SK-N-SH (cell line): Measurements from ENCODE around the gene MAP7. TPM values are rescaled to one million over a fixed set of nuclear protein-coding genes. Genes with fewer than 3 reads are reported as not detected.

ENCODE experiments used
- CTCF ChIA-PET: fragments of 300-600, 350-600 bp; formaldehyde crosslinking; extraction: SDS; loops from one replicate; lab custom pipeline; 2021; lab: Yijun Ruan, JAX
- POLR2A ChIA-PET: fragments of 350-600 bp; sonication (Branson Sonifier 250); formaldehyde crosslinking; extraction: SDS; loops from one replicate; lab custom pipeline; 2020; ENCODE audit warnings: antibody characterized with exemption, inconsistent platforms; lab: Yijun Ruan, JAX
- DNase-seq: peaks from one replicate; pipeline ENCODE4 v3.0.0; 2012
- H2AFZ ChIP-seq: fragments of 200-600 bp; sonication (generic); 2 replicates; pipeline ENCODE4 v1.8.1; 2016; ENCODE audit warnings: antibody characterized with exemption, mild to moderate bottlenecking, low read depth
- H3F3A ChIP-seq: fragments of 200-600 bp; sonication (generic); replicated peaks from 2 replicates; pipeline ENCODE3; 2016; ENCODE audit warnings: antibody characterized with exemption, mild to moderate bottlenecking; ENCODE audit not compliant: insufficient read depth
- H3K27ac ChIP-seq, 2 experiments: fragments of 200-500 bp in 1 of 2; fragments of 200-600 bp in 1 of 2; sonication (Bioruptor generic) in 1 of 2; sonication (generic), shearing (Covaris generic) in 1 of 2; 2 replicates each; pipeline versions ENCODE4 v1.5.1 to v1.6.1; 2014 to 2016; ENCODE audit warnings: low read depth in 2 of 2, inconsistent platforms in 1 of 2, low read length in 1 of 2, mild to moderate bottlenecking in 1 of 2, mixed read lengths in 1 of 2
- H3K27me3 ChIP-seq: fragments of 200-600 bp; sonication (generic), shearing (Covaris generic); 2 replicates; pipeline ENCODE4 v1.6.1; 2016; ENCODE audit warnings: mixed run types; ENCODE audit not compliant: insufficient read depth
- H3K36me3 ChIP-seq, 2 experiments: fragments of 200-500 bp in 1 of 2; fragments of 200-600 bp in 1 of 2; sonication (Bioruptor generic) in 1 of 2; sonication (generic) in 1 of 2; replicated peaks in 1 of 2; 2 replicates each; pipeline versions ENCODE3 to v1.5.1; 2014 to 2016; ENCODE audit warnings: low read length in 1 of 2, mild to moderate bottlenecking in 1 of 2; ENCODE audit not compliant: insufficient read depth in 2 of 2, control insufficient read depth in 1 of 2
- H3K4me1 ChIP-seq, 2 experiments: fragments of 200-500 bp in 1 of 2; fragments of 200-600 bp in 1 of 2; sonication (Bioruptor generic) in 1 of 2; sonication (generic), shearing (Covaris generic) in 1 of 2; 2 replicates each; pipeline versions ENCODE4 v1.5.1 to v1.6.1; 2014 to 2016; ENCODE audit warnings: low read depth in 1 of 2, low read length in 1 of 2, mixed run types in 1 of 2; ENCODE audit not compliant: insufficient read depth in 2 of 2, control insufficient read depth in 1 of 2
- H3K4me2 ChIP-seq: fragments of 200-600 bp; sonication (generic), shearing (Covaris generic); 2 replicates; pipeline ENCODE4 v1.6.1; 2017; ENCODE audit warnings: mixed run types
- H3K4me3 ChIP-seq, 2 experiments: fragments of 200-500 bp in 1 of 2; fragments of 200-600 bp in 1 of 2; sonication (Bioruptor generic) in 1 of 2; sonication (generic), shearing (Covaris generic) in 1 of 2; 2 replicates each; pipeline versions ENCODE4 v1.5.1 to v1.8.1; 2014 to 2016; ENCODE audit warnings: low read depth in 2 of 2, inconsistent platforms in 1 of 2, low read length in 1 of 2, mild to moderate bottlenecking in 1 of 2, mixed read lengths in 1 of 2, moderate library complexity in 1 of 2
- H3K79me2 ChIP-seq: fragments of 200-600 bp; sonication (generic); 2 replicates; pipeline ENCODE4 v1.8.1; 2017; ENCODE audit warnings: mild to moderate bottlenecking; ENCODE audit not compliant: insufficient read depth
- H3K9ac ChIP-seq: fragments of 200-600 bp; sonication (generic); 2 replicates; pipeline ENCODE4 v1.6.1; 2017; ENCODE audit warnings: mixed run types
- H3K9me2 ChIP-seq: fragments of 200-600 bp; sonication (generic); 2 replicates; pipeline ENCODE4 v1.6.1; 2017; ENCODE audit warnings: mixed run types
- H3K9me3 ChIP-seq: fragments of 200-600 bp; sonication (generic); 2 replicates; pipeline ENCODE4 v1.6.1; 2017; ENCODE audit warnings: mixed run types, mild to moderate bottlenecking, moderate library complexity
- H4K20me1 ChIP-seq: fragments of 200-600 bp; sonication (generic); 2 replicates; pipeline ENCODE4 v1.6.1; 2017; ENCODE audit warnings: mild to moderate bottlenecking, mixed run types; ENCODE audit not compliant: insufficient read depth
- ELF1 ChIP-seq: IDR thresholded peaks from 2 replicates; pipeline ENCODE4 v1.4.0; 2012
- EP300 ChIP-seq, 2 experiments: IDR thresholded peaks; 2 replicates each; pipeline versions ENCODE4 v1.4.0 to v1.6.1; 2012; ENCODE audit warnings: borderline replicate concordance in 1 of 2, low read depth in 1 of 2, low read length in 1 of 2
- EZH2phosphoT487 ChIP-seq: fragments of 200-600 bp; sonication (generic); IDR thresholded peaks from 2 replicates; pipeline ENCODE4 v1.6.1; 2017; ENCODE audit warnings: low read depth, mixed run types, mild to moderate bottlenecking, antibody characterized with exemption, moderate library complexity, borderline replicate concordance
- FOSL2 ChIP-seq: IDR thresholded peaks from 2 replicates; pipeline ENCODE4 v1.4.0; 2012; ENCODE audit warnings: low read depth, mild to moderate bottlenecking, moderate library complexity, borderline replicate concordance
- FOXJ3 ChIP-seq: sonication (generic); formaldehyde crosslinking; IDR thresholded peaks from 2 replicates; pipeline ENCODE4 v1.5.1; 2020; ENCODE audit warnings: mild to moderate bottlenecking, missing genetic modification reagents
- GABPA ChIP-seq: IDR thresholded peaks from 2 replicates; pipeline ENCODE4 v1.4.0; 2012; ENCODE audit warnings: low read depth, mild to moderate bottlenecking
- IRF3 ChIP-seq: fragments of 150-350 bp; IDR thresholded peaks from 2 replicates; pipeline ENCODE4 v1.6.1; 2016; ENCODE audit warnings: mild to moderate bottlenecking, low read depth, low read length
- MEF2A ChIP-seq: IDR thresholded peaks from 2 replicates; pipeline ENCODE4 v1.4.0; 2012; ENCODE audit warnings: low read depth, borderline replicate concordance
- MXI1 ChIP-seq: IDR thresholded peaks from 2 replicates; pipeline ENCODE4 v1.6.1; 2012; ENCODE audit warnings: mild to moderate bottlenecking, low read depth, low read length, improper control_type of control experiment
- NFIC ChIP-seq: IDR thresholded peaks from 2 replicates; pipeline ENCODE4 v1.4.0; 2012; ENCODE audit warnings: borderline replicate concordance
- NRF1 ChIP-seq: IDR thresholded peaks from 2 replicates; pipeline ENCODE4 v1.6.1; 2012; ENCODE audit warnings: low read depth, mild to moderate bottlenecking, low read length
- PBX3 ChIP-seq: IDR thresholded peaks from 2 replicates; pipeline ENCODE4; 2012
- POLR2AphosphoS5 ChIP-seq: IDR thresholded peaks from 2 replicates; pipeline ENCODE4 v1.6.1; 2012; ENCODE audit warnings: low read depth, low read length
- RCOR1 ChIP-seq: fragments of 150-350 bp; IDR thresholded peaks from 2 replicates; pipeline ENCODE4 v1.6.1; 2017; ENCODE audit warnings: antibody characterized with exemption, low read length
- REST ChIP-seq: IDR thresholded peaks from 2 replicates; pipeline ENCODE4 v1.6.1; 2012; ENCODE audit warnings: mild to moderate bottlenecking, low read depth, low read length, moderate library complexity
- RXRA ChIP-seq: IDR thresholded peaks from 2 replicates; pipeline ENCODE4 v1.4.0; 2012; ENCODE audit warnings: low read depth, mild to moderate bottlenecking, borderline replicate concordance
- TCF12 ChIP-seq: IDR thresholded peaks from 2 replicates; pipeline ENCODE4 v1.4.0; 2012
- ZBTB33 ChIP-seq: IDR thresholded peaks from 2 replicates; pipeline ENCODE4 v1.4.0; 2012; ENCODE audit warnings: low read depth, borderline replicate concordance
- WGBS: methylation state at CpG from one replicate; pipeline ENCODE4 v1.1.6; 2017; ENCODE audit warnings: low lambda C conversion rate; 5-methylcytosine and 5-hydroxymethylcytosine counted together
- polyA plus RNA-seq, 3 experiments: library from polyadenylated mRNA; depleted of rRNA; stranded (reverse); fragments of >200 nt; gene quantifications; 2 replicates each; pipeline ENCODE4 v1.2.3, GENCODE V29; 2012

Gene MAP7
- polyA plus RNA-seq, 1 of the 3 experiments (the other 2 are of a cell fraction): 0.76 TPM

- TF ChIP-seq REST: no peak
- no peak for TF ChIP-seq NRF1
- no peak for TF ChIP-seq ZBTB33
- no peak for TF ChIP-seq RXRA
- no peak for TF ChIP-seq NFIC
- TF ChIP-seq TCF12: no peak
- TF ChIP-seq MEF2A: no peak
- no peak for TF ChIP-seq ELF1
Observed at GRCh38 chr6:136528477-136528876, 21.7 kb downstream of the MAP7 start (continued).

GRCh38 chr6:136527831-136528230, 22.4 kb downstream of the MAP7 start:
- no peak overlapping the region for H2AFZ ChIP-seq
- no peaks in the 10 kb centered on the region for H3F3A ChIP-seq
- H3K36me3 ChIP-seq: no peaks in the 10 kb centered on the region
- peaks cover 0 to 30% of the 10 kb centered on the region in 2 experiments; a peak in 2 of 4 replicates for H3K4me1 ChIP-seq
- CTCF ChIA-PET: interaction anchor here (0.8 to 5.9 kb wide), 4 partner anchors 18 to 210 kb away, joined by 3 to 51 read pairs (median 22); partner anchors contain the start of gene MAP7
- no peak overlapping the region for H3K9ac ChIP-seq
- H3K4me2 ChIP-seq: no peak overlapping the region
- POLR2A ChIA-PET: no interaction called here
- H4K20me1 ChIP-seq: no peaks in the 10 kb centered on the region
- H3K9me3 ChIP-seq: no peaks in the 10 kb centered on the region
- H3K79me2 ChIP-seq: no peaks in the 10 kb centered on the region
- H3K9me2 ChIP-seq: no peaks in the 10 kb centered on the region
- H3K27ac ChIP-seq: peak overlapping the region in 1 of 2 experiments; percentile 48; a peak in 2 of 4 replicates
- DNase-seq: no peak
- no peaks in the 10 kb centered on the region for H3K27me3 ChIP-seq
- H3K4me3 ChIP-seq: no peak overlapping the region
- TF ChIP-seq EZH2phosphoT487 (no peak), IRF3 (no peak), RXRA (no peak), GABPA (no peak), MXI1 (no peak), EP300 (IDR thresholded peaks at IDR 0.05; ENCODE audit: borderline replicate concordance in 1 of 2, low read depth in 1 of 2, low read length in 1 of 2) (no peak), FOSL2 (no peak), FOXJ3 (no peak), PBX3 (no peak), POLR2AphosphoS5 (no peak), RCOR1 (no peak)
- WGBS: 63% methylated on average over 6 of the region's 6 CpGs
